ENCODE data around the gene GAA.
A peak's percentile ranks its signal among the peaks of the same experiment; 100 is the strongest.
"Not testable (repeated sequence)": the region's sequence is repeated elsewhere in the genome, so short reads cannot be mapped to it uniquely, and the experiment has no call there.

GAA gene

GRCh38 chr17:80151333-80151732, 50.0 kb downstream of the GAA start:
- DNase-seq, result no peak

GRCh38 chr17:80152081-80152702, 50.8 kb downstream of the GAA start:
- DNase-seq, result no peak

GRCh38 chr17:80153004-80153403, 51.6 kb downstream of the GAA start:
- DNase-seq, result peak; percentile 7

GRCh38 chr17:80154166-80154565, 52.8 kb downstream of the GAA start:
- no peak for DNase-seq

- DNase-seq, result not testable (repeated sequence)
Measured at GRCh38 chr17:80155600-80155999, 54.2 kb downstream of the GAA start.

- DNase-seq, result no peak
Measured at GRCh38 chr17:80158846-80159245, 57.5 kb downstream of the GAA start.

GRCh38 chr17:80160536-80160935, 59.2 kb downstream of the GAA start:
- DNase-seq, result no peak

- no peak for DNase-seq
Measured at GRCh38 chr17:80163336-80163735, 62.0 kb downstream of the GAA start.

GRCh38 chr17:80164185-80164584, 62.8 kb downstream of the GAA start:
- no peak for DNase-seq

- DNase-seq, result no peak
Measured at GRCh38 chr17:80166446-80166845, 65.1 kb downstream of the GAA start.

- DNase-seq, result no peak
Measured at GRCh38 chr17:80168371-80168770, 67.0 kb downstream of the GAA start.

GRCh38 chr17:80169107-80169506, 67.7 kb downstream of the GAA start:
- DNase-seq, result no peak
